Vagina (tissue), 2 donors: ENCODE data around the gene CHMP6.

Experiments
- POLR2A ChIP-seq, 2 donors: fragments of 450-650 bp; IDR thresholded peaks; one replicate each; pipeline ENCODE4 v1.6.1; 2017; ENCODE audit warnings: antibody characterized with exemption in 2 of 2, mild to moderate bottlenecking in 2 of 2, moderate library complexity in 2 of 2
- POLR2AphosphoS5 ChIP-seq, 2 donors: sonication (generic); formaldehyde crosslinking; IDR thresholded peaks; one replicate each; pipeline ENCODE4 v1.9.0; 2017; ENCODE audit warnings: antibody characterized with exemption in 2 of 2, mild to moderate bottlenecking in 2 of 2, low read depth in 1 of 2; ENCODE audit not compliant: insufficient read depth in 1 of 2
- TF ChIP-seq, protein P1 (sequence below), 3 experiments: fragments of 450-650 bp in 2 of 3; fragments of 200-600 bp in 1 of 3; sonication (generic) in 1 of 3; IDR thresholded peaks; one replicate each; pipeline ENCODE4 v1.5.1; 2017 to 2019; ENCODE audit warnings: antibody characterized with exemption in 3 of 3, mild to moderate bottlenecking in 2 of 3, moderate library complexity in 2 of 3

DNA sequence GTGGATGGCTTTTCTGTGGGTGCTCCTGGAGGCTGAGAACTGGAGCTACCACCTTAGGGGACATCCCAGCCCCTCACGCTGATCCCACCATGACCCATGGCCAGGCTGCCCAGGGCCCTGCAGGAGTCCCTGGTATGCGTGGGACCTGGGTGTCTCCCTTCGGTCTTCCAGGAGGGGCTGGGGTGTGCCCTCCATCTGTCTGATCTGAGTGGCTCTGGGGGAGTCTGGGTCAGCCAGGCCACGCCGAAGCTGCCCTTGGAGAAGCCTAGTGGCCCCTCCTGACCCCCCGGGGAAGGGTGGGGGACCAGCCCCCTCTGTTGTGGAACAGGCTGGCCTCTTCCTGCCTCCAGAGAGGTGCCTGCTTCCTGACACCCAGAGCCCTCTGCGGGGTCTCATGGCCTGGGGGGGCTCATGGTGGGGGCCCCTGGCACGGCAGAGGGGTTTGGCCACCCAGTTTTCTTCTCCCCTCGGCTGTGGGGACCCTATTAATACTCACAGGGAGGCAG, 54.0 kb downstream of the CHMP6 start:
- TF ChIP-seq, protein P1, sequence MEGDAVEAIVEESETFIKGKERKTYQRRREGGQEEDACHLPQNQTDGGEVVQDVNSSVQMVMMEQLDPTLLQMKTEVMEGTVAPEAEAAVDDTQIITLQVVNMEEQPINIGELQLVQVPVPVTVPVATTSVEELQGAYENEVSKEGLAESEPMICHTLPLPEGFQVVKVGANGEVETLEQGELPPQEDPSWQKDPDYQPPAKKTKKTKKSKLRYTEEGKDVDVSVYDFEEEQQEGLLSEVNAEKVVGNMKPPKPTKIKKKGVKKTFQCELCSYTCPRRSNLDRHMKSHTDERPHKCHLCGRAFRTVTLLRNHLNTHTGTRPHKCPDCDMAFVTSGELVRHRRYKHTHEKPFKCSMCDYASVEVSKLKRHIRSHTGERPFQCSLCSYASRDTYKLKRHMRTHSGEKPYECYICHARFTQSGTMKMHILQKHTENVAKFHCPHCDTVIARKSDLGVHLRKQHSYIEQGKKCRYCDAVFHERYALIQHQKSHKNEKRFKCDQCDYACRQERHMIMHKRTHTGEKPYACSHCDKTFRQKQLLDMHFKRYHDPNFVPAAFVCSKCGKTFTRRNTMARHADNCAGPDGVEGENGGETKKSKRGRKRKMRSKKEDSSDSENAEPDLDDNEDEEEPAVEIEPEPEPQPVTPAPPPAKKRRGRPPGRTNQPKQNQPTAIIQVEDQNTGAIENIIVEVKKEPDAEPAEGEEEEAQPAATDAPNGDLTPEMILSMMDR (IDR thresholded peaks at IDR 0.05): no peak
- TF ChIP-seq POLR2A (IDR thresholded peaks at IDR 0.05) (no peak), POLR2AphosphoS5 (IDR thresholded peaks at IDR 0.05; ENCODE audit: insufficient read depth in 1 of 2, low read depth in 1 of 2) (no peak)
